NCI-H774 (cell line): ENCODE measurements around the gene BCLAF1.

Experiments used
- DNase-seq: peaks from one replicate; lab custom pipeline; 2025; lab: John Stamatoyannopoulos, UW

The BCLAF1 gene

GRCh38 chr6:136289579-136290409, at the start of gene BCLAF1:
Gene BCLAF1, minus strand, starts transcription at chr6:136289846. Its CDS starts 9,980 bp downstream, at chr6:136279866.
- DNase-seq, result peak; percentile 100

- DNase-seq, result no peak
Observed at GRCh38 chr6:136338486-136338885, 48.8 kb upstream of the BCLAF1 start.

- DNase-seq, result no peak
Observed at GRCh38 chr6:136337606-136338005, 48.0 kb upstream of the BCLAF1 start.

GRCh38 chr6:136337121-136337520, 47.5 kb upstream of the BCLAF1 start:
- no peak for DNase-seq

- no peak for DNase-seq
Observed at GRCh38 chr6:136335736-136336363, 46.2 kb upstream of the BCLAF1 start.

GRCh38 chr6:136334853-136335252, 45.2 kb upstream of the BCLAF1 start:
- DNase-seq, result no peak

GRCh38 chr6:136334465-136334846, 44.8 kb upstream of the BCLAF1 start:
- no peak for DNase-seq

- DNase-seq, result no peak
Observed at GRCh38 chr6:136333824-136334464, 44.3 kb upstream of the BCLAF1 start.

GRCh38 chr6:136331461-136331860, 41.8 kb upstream of the BCLAF1 start:
- no peak for DNase-seq

GRCh38 chr6:136330634-136331033, 41.0 kb upstream of the BCLAF1 start:
- no peak for DNase-seq

- peak; percentile 83 for DNase-seq
Observed at GRCh38 chr6:136326038-136326553, 36.5 kb upstream of the BCLAF1 start.

GRCh38 chr6:136324686-136325380, 35.2 kb upstream of the BCLAF1 start:
- DNase-seq, result peak; percentile 36

GRCh38 chr6:136323431-136324112, 33.9 kb upstream of the BCLAF1 start:
- no peak for DNase-seq

- no peak for DNase-seq
Observed at GRCh38 chr6:136319732-136320131, 30.1 kb upstream of the BCLAF1 start.

- DNase-seq, result no peak
Observed at GRCh38 chr6:136318676-136319075, 29.0 kb upstream of the BCLAF1 start.

GRCh38 chr6:136317971-136318370, 28.3 kb upstream of the BCLAF1 start:
- DNase-seq, result no peak

GRCh38 chr6:136317021-136317694, 27.5 kb upstream of the BCLAF1 start:
- DNase-seq, result peak; percentile 86

GRCh38 chr6:136315594-136315993, 25.9 kb upstream of the BCLAF1 start:
- DNase-seq, result no peak

- no peak for DNase-seq
Observed at GRCh38 chr6:136312975-136313374, 23.3 kb upstream of the BCLAF1 start.

GRCh38 chr6:136309729-136310311, 20.2 kb upstream of the BCLAF1 start:
- DNase-seq, result no peak

GRCh38 chr6:136309171-136309570, 19.5 kb upstream of the BCLAF1 start:
- no peak for DNase-seq
